GM18498 (cell line): Measurements from ENCODE around the gene FNDC10.
"Not testable (repeated sequence)": the region's sequence is repeated elsewhere in the genome, so short reads cannot be mapped to it uniquely, and the experiment has no call there.

Source experiments
- ATAC-seq: cut with Tn5 transposase; IDR thresholded peaks from one replicate; pipeline ENCODE4 v1.9.1; 2021; ENCODE audit warnings: mild to moderate bottlenecking, moderate library complexity; ENCODE audit not compliant: unreplicated experiment

Gene FNDC10

GRCh38 chr1:1567891-1568291 is 32.0 kb downstream of the FNDC10 start:
- no peak for ATAC-seq

DNA sequence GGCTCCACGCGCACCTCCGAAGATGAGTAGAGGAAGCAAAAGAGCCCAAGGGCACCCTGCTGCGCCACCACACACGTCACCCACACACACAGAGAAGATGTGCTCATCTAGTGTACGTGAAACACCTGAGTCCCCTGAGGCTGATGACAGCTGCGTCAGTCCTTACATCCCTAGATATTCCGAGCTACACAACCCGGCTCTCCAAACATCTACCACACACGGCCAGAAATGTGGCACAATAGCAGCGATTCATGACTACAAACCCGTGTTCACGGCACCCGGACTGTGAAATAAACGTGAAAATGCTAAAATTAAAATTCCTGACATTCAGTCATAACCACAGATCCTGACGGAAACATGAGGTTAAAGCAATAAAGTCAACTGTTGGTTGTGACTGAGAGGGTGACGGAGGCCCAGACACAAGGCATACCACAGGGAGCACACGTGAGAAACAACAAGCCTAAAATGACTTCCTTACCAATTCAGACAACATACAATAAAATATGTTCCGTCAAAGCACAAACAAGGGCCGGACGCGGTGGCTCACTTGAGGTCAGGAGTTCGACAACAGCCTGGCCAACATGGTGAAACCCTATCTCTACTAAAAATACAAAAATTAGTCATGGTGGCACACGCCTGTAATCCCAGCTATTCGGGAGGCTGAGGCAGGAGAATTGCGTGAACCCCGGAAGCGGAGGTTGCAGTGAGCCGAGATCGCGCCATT is 32.6 kb downstream of the FNDC10 start:
- no peak for ATAC-seq

DNA sequence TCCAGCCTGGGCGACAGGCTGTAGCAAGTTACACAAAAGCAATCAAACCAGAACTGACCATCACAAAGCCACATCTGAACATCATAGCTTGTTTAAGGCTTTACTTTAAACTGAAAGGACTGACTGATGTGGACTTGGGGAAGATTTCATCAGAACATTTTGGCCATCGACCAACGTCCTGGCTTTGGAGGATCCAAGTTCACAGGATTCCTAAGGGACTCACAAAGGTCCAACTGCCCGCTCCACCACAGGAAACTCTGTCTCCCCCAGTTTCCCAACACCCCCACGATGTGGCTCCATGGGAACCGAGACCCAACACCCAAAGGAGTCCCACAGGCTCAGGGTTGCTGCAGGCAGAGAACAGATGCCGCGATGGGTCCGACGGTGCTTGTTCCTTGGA is 34.6 kb downstream of the FNDC10 start:
- no peak for ATAC-seq

DNA sequence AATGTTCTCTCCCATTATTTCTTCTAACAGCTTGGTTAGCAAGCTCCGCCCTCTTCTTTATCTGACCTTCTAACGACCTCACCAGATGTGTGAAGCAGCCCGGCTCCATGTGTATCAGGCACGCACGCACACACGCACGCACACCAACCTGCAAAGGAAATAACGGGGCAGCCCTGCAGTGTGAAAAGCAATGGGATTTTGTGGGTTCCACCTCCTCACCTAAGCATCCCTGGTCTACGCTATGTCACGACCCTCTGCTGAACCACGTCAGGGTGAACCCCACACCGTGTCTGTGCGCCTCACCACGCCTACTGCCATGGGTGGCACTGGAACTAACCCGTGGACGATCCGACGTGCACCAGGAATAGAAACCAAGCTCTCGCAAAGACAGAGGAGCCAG is 35.7 kb downstream of the FNDC10 start:
- ATAC-seq: no peak

DNA sequence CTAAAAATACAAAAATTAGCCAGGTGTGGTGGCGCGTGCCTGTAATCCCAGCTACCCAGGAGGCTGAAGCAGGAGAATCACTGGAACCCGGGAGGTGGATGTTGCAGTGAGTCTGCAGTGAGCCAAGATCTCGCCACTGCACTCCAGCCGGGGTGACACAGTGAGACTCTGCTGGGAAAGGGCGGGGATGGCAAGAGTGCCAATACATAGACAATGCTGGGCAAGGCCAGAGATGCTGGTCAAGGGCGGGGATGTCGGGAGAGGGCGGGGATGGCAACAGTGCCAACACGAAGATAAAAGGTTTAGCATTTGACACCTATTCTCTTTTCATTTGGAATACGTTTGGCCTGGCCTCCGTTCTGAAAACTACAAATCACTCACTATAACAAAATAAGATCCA is 36.2 kb downstream of the FNDC10 start:
- no peak for ATAC-seq

DNA sequence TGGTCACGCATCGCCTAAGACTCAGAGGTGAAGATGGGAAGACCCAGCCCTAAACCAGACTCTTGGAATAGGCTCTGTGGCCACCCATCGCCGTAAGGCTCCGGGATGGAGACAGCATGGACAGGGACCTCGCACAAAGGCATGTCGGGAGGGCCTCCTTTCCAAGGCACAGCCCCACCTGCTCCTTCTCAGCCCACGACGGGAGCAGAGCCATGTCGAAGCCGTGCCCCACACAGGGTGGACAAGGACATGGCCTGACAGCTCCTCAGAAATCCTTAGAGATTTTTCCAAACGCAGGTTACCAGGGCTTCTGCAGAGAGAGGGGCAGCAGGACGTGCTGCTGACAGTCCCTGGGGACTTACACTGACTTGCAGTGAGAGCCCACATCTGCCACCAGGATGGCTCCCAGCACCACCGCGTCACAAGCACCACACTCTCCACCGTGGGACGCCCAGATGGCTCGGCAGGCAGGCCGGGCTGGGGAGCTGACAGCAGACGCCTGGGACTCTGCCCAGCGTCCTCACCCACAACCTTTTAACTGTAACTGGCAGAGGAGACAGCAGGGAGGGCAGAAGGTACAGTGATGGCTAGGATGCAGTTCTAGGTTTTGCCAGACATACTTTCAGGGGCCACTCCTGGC is 37.3 kb downstream of the FNDC10 start:
- no peak for ATAC-seq

GRCh38 chr1:1561801-1562470 is 38.0 kb downstream of the FNDC10 start:
- ATAC-seq: no peak

DNA sequence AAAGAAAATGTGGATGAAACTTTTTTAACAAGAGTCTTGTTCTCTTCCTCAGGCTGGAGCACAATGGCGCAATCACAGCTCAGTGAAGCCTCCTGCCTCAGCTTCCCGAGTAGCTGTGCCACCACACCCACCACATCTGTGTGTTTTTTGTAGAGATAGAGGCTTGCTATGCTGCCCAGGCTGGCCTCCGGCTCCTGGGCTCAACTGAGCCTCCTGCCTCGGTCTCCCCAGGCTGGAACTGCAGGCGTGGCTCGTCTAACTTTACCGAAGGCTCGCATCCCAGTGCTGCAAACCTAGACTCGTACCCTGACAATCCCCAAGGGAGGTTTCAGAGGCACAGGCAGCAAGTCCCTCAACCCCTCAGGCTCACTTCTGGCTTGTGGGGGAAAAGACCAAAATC is 39.8 kb downstream of the FNDC10 start:
- ATAC-seq: no peak

DNA sequence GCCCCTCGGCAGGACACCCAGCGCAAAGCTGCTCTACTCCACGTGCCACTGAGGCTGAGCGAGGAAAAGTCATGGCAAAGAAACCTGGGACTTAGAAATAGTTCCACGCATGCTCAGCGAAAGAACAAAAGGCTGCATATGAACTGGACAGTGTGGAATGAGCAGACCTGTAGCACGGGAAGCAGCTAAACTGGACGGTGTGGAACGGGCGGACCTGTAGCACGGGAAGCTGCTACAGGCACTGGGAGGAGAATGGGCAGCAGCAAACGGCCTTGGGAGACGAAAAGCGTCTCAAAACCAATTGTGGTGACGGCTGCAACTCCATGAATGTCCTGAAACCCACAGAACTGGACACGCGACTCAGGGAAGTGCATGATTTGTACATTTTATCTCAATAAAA is 40.9 kb downstream of the FNDC10 start:
- no peak for ATAC-seq

GRCh38 chr1:1558591-1558990 is 41.3 kb downstream of the FNDC10 start:
- no peak for ATAC-seq

GRCh38 chr1:1557688-1558087 is 42.2 kb downstream of the FNDC10 start:
- ATAC-seq: not testable (repeated sequence)

GRCh38 chr1:1556961-1557360 is 43.0 kb downstream of the FNDC10 start:
- ATAC-seq: not testable (repeated sequence)

DNA sequence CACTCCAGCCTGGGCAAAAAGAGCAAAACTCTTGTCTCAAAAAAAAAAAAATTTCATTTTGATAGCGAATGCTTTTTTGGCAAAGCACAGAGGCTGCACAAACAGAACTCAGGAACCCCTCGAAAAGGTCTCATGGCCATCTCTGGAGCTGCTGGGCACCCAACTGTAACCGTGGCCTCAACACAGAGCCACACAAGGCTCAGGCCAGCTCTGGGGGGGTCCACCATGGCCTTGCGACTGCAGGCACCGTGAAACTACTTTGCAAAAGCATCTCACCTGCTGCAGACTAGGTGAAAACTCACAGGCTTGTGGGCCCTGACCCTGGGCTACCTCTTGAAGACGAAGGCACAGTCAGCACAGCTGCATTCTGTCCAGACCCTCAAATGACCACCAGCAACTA is 43.4 kb downstream of the FNDC10 start:
- ATAC-seq: no peak

- no peak for ATAC-seq
Observed at GRCh38 chr1:1554926-1555915, 44.7 kb downstream of the FNDC10 start.

DNA sequence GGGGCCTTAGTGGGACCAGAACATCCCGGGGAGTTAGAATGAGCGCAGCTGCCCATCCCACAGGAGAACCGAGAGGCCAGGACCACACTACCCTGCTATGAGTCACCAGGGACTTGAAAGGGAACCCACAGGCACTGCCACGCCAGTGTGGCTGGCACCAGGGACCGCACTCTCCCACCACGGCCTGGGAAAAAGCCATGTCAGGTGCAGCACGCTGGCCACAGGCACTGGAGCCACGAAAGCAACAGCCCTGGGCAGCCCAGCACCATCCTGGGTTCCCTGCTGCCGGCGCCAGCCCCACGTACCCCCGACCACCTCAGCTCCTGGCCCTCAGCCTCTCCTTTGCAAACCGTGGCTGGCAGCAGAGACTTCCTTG is 45.4 kb downstream of the FNDC10 start:
- ATAC-seq: no peak

DNA sequence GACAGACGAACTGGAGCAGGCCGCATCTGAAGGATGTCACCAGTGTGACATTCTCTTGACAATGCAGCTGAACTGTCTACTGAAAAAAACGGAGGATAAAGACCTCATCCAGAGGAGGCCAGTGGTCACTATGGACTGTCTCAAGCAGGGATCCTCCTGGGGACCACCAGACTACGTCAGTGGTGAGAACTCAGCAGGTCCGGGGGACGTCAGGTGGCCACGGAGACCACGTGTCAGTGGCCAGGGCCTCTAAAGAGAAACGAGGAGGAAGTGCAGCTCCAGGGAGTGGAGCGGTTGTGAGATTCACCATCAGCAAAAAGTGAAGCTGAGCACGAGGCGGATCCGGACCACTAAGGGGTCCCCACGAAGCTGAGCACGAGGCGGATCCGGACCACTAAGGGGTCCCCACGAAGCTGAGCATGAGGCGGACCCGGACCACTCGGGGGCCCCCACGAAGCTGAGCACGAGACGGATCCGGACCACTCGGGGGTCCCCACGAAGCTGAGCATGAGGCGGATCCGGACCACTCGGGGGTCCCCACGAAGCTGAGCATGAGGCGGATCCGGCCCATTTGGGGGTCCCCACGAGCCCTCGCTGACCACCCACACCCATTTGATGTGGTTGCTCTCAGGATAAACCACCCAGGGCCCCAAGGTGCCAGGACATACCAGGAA is 46.0 kb downstream of the FNDC10 start:
- no peak for ATAC-seq

GRCh38 chr1:1552263-1552639 is 47.7 kb downstream of the FNDC10 start:
- no peak for ATAC-seq

- no peak for ATAC-seq
Observed at GRCh38 chr1:1551524-1552262, 48.2 kb downstream of the FNDC10 start.

- no peak for ATAC-seq
Observed at GRCh38 chr1:1550591-1551432, 49.1 kb downstream of the FNDC10 start.
